Forelimb muscle (tissue), 1 donor: Measurements from ENCODE around the gene FBXL17. TPM values are rescaled to one million over a fixed set of nuclear protein-coding genes. Genes with fewer than 3 reads are reported as not detected.

Experiments used
- DNase-seq: peaks from one replicate; pipeline ENCODE4 v3.0.0-alpha.2; 2013; ENCODE audit warnings: low read depth
- polyA plus RNA-seq: library from polyadenylated mRNA; unstranded; fragments of 120-200 nt; gene quantifications from one replicate; pipeline ENCODE4 v1.2.1, GENCODE V29; 2013; ENCODE audit not compliant: insufficient read length

FBXL17 gene
- polyA plus RNA-seq, 1 donor = 22.1 TPM

GRCh38 chr5:108373426-108373825 is 8.5 kb downstream of the FBXL17 start:
- no peak for DNase-seq

- DNase-seq = no peak
These were observed 9.5 kb downstream of the FBXL17 start for GRCh38 chr5:108372369-108372768.

- DNase-seq = no peak
These were observed 10.6 kb downstream of the FBXL17 start for GRCh38 chr5:108371263-108371662.

GRCh38 chr5:108369167-108369566 is 12.7 kb downstream of the FBXL17 start:
- DNase-seq = no peak

- DNase-seq = no peak
These were observed 14.1 kb downstream of the FBXL17 start for GRCh38 chr5:108367679-108368334.

- no peak for DNase-seq
These were observed 15.4 kb downstream of the FBXL17 start for GRCh38 chr5:108366500-108366899.

GRCh38 chr5:108361771-108362170 is 20.1 kb downstream of the FBXL17 start:
- DNase-seq = no peak

GRCh38 chr5:108361239-108361638 is 20.7 kb downstream of the FBXL17 start:
- no peak for DNase-seq

- DNase-seq = no peak
These were observed 21.6 kb downstream of the FBXL17 start for GRCh38 chr5:108360280-108360679.

- DNase-seq = no peak
These were observed 25.6 kb downstream of the FBXL17 start for GRCh38 chr5:108356286-108356685.

- no peak for DNase-seq
These were observed 28.8 kb downstream of the FBXL17 start for GRCh38 chr5:108353087-108353486.

GRCh38 chr5:108345541-108346171 is 36.2 kb downstream of the FBXL17 start:
- DNase-seq = peak; percentile 25

GRCh38 chr5:108344103-108344822 is 37.6 kb downstream of the FBXL17 start:
- no peak for DNase-seq

GRCh38 chr5:108341866-108342265 is 40.0 kb downstream of the FBXL17 start:
- no peak for DNase-seq

- DNase-seq = no peak
These were observed 41.8 kb downstream of the FBXL17 start for GRCh38 chr5:108340131-108340530.

GRCh38 chr5:108339220-108339619 is 42.7 kb downstream of the FBXL17 start:
- no peak for DNase-seq

GRCh38 chr5:108334225-108334624 is 47.7 kb downstream of the FBXL17 start:
- DNase-seq = no peak

GRCh38 chr5:108326982-108327381 is 54.9 kb downstream of the FBXL17 start:
- DNase-seq = no peak

- no peak for DNase-seq
These were observed 57.0 kb downstream of the FBXL17 start for GRCh38 chr5:108324886-108325285.

GRCh38 chr5:108321341-108321740 is 60.6 kb downstream of the FBXL17 start:
- DNase-seq = no peak

- DNase-seq = peak; percentile 4
These were observed 61.7 kb downstream of the FBXL17 start for GRCh38 chr5:108320231-108320630.

GRCh38 chr5:108315829-108316228 is 66.1 kb downstream of the FBXL17 start:
- DNase-seq = no peak

- DNase-seq = no peak
These were observed 69.6 kb downstream of the FBXL17 start for GRCh38 chr5:108312258-108312657.
